Stromal cell of bone marrow (primary cell): Measurements from ENCODE around the gene OR9K2.
"Not testable (repeated sequence)": the region's sequence is repeated elsewhere in the genome, so short reads cannot be mapped to it uniquely, and the experiment has no call there.

Experiments used
- DNase-seq: peaks from one replicate; pipeline ENCODE4 v3.0.0-alpha.2; 2012; ENCODE audit warnings: low read depth

OR9K2 gene

GRCh38 chr12:55126106-55126505 is at the start of gene OR9K2:
Gene OR9K2, plus strand, starts transcription at chr12:55126406. Its CDS starts 3,429 bp downstream, at chr12:55129835.
- no peak for DNase-seq

GRCh38 chr12:55092579-55092978 is 33.6 kb upstream of the OR9K2 start:
- DNase-seq, result no peak

GRCh38 chr12:55112378-55112875 is 13.8 kb upstream of the OR9K2 start:
- no peak for DNase-seq

GRCh38 chr12:55116152-55116551 is 10.1 kb upstream of the OR9K2 start:
- no peak for DNase-seq

GRCh38 chr12:55132816-55133215 is 6.6 kb downstream of the OR9K2 start:
- DNase-seq, result no peak

- DNase-seq, result peak; percentile 26
Observed at GRCh38 chr12:55142669-55143565, 16.7 kb downstream of the OR9K2 start.

- DNase-seq, result no peak
Observed at GRCh38 chr12:55143566-55143870, 17.3 kb downstream of the OR9K2 start.

GRCh38 chr12:55167010-55167640 is 40.9 kb downstream of the OR9K2 start:
- not testable (repeated sequence) for DNase-seq

- DNase-seq, result no peak
Observed at GRCh38 chr12:55171445-55171844, 45.2 kb downstream of the OR9K2 start.

- not testable (repeated sequence) for DNase-seq
Observed at GRCh38 chr12:55171846-55172245, 45.6 kb downstream of the OR9K2 start.

- DNase-seq, result no peak
Observed at GRCh38 chr12:55172686-55173085, 46.5 kb downstream of the OR9K2 start.

GRCh38 chr12:55173456-55173855 is 47.2 kb downstream of the OR9K2 start:
- DNase-seq, result no peak
